Stimulated activated CD4-positive, alpha-beta T cell treated with anti-CD3 and anti-CD28 coated beads, Interleukin-1b, Interleukin-23, amount 100 ng/mL, for 1 hour (primary cell): ENCODE results near the gene MMP11.

Experiments
- DNase-seq, 2 donors: peaks; one replicate each; pipeline ENCODE4 v3.0.0-alpha.2; 2020; ENCODE audit warnings: low read depth in 2 of 2

The MMP11 gene

GRCh38 chr22:23801238-23801821, 28.7 kb downstream of the MMP11 start:
- DNase-seq, result no peak

GRCh38 chr22:23801886-23802377, 29.3 kb downstream of the MMP11 start:
- no peak for DNase-seq

GRCh38 chr22:23803001-23803819, 30.6 kb downstream of the MMP11 start:
- no peak for DNase-seq

GRCh38 chr22:23804781-23805291, 32.2 kb downstream of the MMP11 start:
- no peak for DNase-seq

GRCh38 chr22:23806837-23807236, 34.2 kb downstream of the MMP11 start:
- DNase-seq, result no peak

- DNase-seq, result no peak
Observed at GRCh38 chr22:23812378-23812777, 39.7 kb downstream of the MMP11 start.

- no peak for DNase-seq
Observed at GRCh38 chr22:23815541-23816155, 43.0 kb downstream of the MMP11 start.

- DNase-seq, result no peak
Observed at GRCh38 chr22:23816156-23816976, 43.7 kb downstream of the MMP11 start.

GRCh38 chr22:23817146-23817545, 44.5 kb downstream of the MMP11 start:
- no peak for DNase-seq

- no peak for DNase-seq
Observed at GRCh38 chr22:23818541-23818940, 45.9 kb downstream of the MMP11 start.

GRCh38 chr22:23820748-23821211, 48.1 kb downstream of the MMP11 start:
- no peak for DNase-seq

- no peak for DNase-seq
Observed at GRCh38 chr22:23822101-23822671, 49.5 kb downstream of the MMP11 start.

GRCh38 chr22:23823331-23823791, 50.7 kb downstream of the MMP11 start:
- no peak for DNase-seq

- no peak for DNase-seq
Observed at GRCh38 chr22:23824476-23825245, 52.0 kb downstream of the MMP11 start.

GRCh38 chr22:23825246-23825905, 52.7 kb downstream of the MMP11 start:
- DNase-seq, result no peak

- DNase-seq, result no peak
Observed at GRCh38 chr22:23826510-23827350, 54.1 kb downstream of the MMP11 start.

GRCh38 chr22:23827351-23827995, 54.8 kb downstream of the MMP11 start:
- no peak for DNase-seq
